ENCODE results near the gene MMS22L.
A peak's percentile ranks its signal among the peaks of the same experiment; 100 is the strongest.

MMS22L gene

DNA sequence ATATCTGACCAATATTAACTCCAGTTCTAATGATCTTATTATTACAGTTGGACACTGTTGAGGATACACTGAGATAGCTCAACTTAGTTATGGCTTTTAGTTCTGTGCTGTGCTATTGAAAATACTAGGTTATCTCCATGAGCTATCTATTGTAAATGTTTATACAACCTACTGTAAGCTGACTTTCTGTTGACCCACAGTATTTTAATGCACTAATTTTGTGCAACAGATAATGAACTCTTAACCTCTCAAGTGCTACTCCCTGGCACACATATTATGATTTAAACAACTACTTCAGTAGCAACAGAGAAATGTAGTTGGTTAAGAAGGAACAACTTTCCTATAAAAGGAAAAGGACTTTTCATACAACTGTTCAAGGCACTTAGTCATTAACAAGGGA lies 5.2 kb upstream of the MMS22L start:
- Histone ChIP-seq H3K9me2 (replicated peaks; ENCODE audit: insufficient read depth, low read length) (no peaks in the 10 kb centered on the region), H3K27me3 (ENCODE audit: low read length) (no peaks in the 10 kb centered on the region), H3K4me3 (ENCODE audit: insufficient read depth, low read length, poor library complexity, severe bottlenecking) (no peak overlapping the region), H2AFZ (ENCODE audit: low read depth, low read length, severe bottlenecking) (no peak overlapping the region), H3K79me2 (ENCODE audit: insufficient read depth, low read length) (no peaks in the 10 kb centered on the region), H4K20me1 (ENCODE audit: low read depth, low read length) (no peaks in the 10 kb centered on the region), H3K27ac (ENCODE audit: low read depth, low read length) (no peak overlapping the region), H3K9me3 (ENCODE audit: insufficient read depth, low read length) (peaks cover 6% of the 10 kb centered on the region; the same call in 1 of the 2 replicates), H3K36me3 (ENCODE audit: low read length) (no peaks in the 10 kb centered on the region), H3K9ac (ENCODE audit: low read length) (no peak overlapping the region), H3K4me2 (ENCODE audit: low read depth, low read length, poor library complexity, severe bottlenecking) (no peak overlapping the region), H3F3A (ENCODE audit: insufficient read depth) (no peaks in the 10 kb centered on the region)
- TF ChIP-seq EZH2phosphoT487 (conservative IDR thresholded peaks at IDR 0.05; ENCODE audit: low read length): no peak
- TF ChIP-seq, protein P1, sequence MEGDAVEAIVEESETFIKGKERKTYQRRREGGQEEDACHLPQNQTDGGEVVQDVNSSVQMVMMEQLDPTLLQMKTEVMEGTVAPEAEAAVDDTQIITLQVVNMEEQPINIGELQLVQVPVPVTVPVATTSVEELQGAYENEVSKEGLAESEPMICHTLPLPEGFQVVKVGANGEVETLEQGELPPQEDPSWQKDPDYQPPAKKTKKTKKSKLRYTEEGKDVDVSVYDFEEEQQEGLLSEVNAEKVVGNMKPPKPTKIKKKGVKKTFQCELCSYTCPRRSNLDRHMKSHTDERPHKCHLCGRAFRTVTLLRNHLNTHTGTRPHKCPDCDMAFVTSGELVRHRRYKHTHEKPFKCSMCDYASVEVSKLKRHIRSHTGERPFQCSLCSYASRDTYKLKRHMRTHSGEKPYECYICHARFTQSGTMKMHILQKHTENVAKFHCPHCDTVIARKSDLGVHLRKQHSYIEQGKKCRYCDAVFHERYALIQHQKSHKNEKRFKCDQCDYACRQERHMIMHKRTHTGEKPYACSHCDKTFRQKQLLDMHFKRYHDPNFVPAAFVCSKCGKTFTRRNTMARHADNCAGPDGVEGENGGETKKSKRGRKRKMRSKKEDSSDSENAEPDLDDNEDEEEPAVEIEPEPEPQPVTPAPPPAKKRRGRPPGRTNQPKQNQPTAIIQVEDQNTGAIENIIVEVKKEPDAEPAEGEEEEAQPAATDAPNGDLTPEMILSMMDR (IDR thresholded peaks at IDR 0.05; ENCODE audit: insufficient read depth, low read length, poor library complexity, severe bottlenecking): no peak

- TF ChIP-seq, protein P1 (IDR thresholded peaks at IDR 0.05; ENCODE audit: insufficient read depth, low read length, poor library complexity, severe bottlenecking): no peak
- no peak for TF ChIP-seq EZH2phosphoT487 (conservative IDR thresholded peaks at IDR 0.05; ENCODE audit: low read length)
- peaks cover 3% of the 10 kb centered on the region; the same call in 1 of the 2 replicates for H4K20me1 ChIP-seq (ENCODE audit: low read depth, low read length)
- no peaks in the 10 kb centered on the region for H3K9me3 ChIP-seq (ENCODE audit: insufficient read depth, low read length)
- peak overlapping the region; percentile 95 for H3K4me3 ChIP-seq (ENCODE audit: insufficient read depth, low read length, poor library complexity, severe bottlenecking)
- peak overlapping the region; percentile 65 for H3K27ac ChIP-seq (ENCODE audit: low read depth, low read length)
- H3K9me2 ChIP-seq (replicated peaks; ENCODE audit: insufficient read depth, low read length): no peaks in the 10 kb centered on the region
- peaks cover 42% of the 10 kb centered on the region for H3K79me2 ChIP-seq (ENCODE audit: insufficient read depth, low read length)
- peak overlapping the region; percentile 84 for H3K9ac ChIP-seq (ENCODE audit: low read length)
- peak overlapping the region; percentile 96 for H3K4me2 ChIP-seq (ENCODE audit: low read depth, low read length, poor library complexity, severe bottlenecking)
- H3K36me3 ChIP-seq (ENCODE audit: low read length): peaks cover 30% of the 10 kb centered on the region; the same call in 1 of the 2 replicates
- H2AFZ ChIP-seq (ENCODE audit: low read depth, low read length, severe bottlenecking): peak overlapping the region; percentile 96
- H3K27me3 ChIP-seq (ENCODE audit: low read length): no peaks in the 10 kb centered on the region
- no peaks in the 10 kb centered on the region for H3F3A ChIP-seq (ENCODE audit: insufficient read depth)
Observed at GRCh38 chr6:97282238-97282725, 734 bp downstream of the MMS22L start.

DNA sequence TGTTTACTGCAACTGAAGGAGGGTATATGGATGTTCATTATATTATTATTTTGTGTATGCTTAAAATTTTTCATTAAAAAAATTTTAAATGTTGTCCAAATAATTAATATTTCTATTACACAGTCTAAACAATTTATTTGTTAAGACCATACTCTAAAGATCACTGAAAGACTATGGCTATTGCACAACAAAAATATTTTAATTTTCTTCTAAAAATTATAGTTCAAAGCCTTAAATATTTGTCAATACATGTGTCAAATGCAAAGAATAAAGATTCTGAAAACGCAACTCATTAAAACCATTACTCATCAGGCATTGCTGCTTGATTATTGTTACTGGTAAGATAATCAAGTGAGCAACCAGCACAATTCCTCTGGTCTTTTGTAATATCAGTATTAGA lies 2.2 kb downstream of the MMS22L start:
- Histone ChIP-seq H3K9me3 (ENCODE audit: insufficient read depth, low read length) (no peaks in the 10 kb centered on the region), H3K27me3 (ENCODE audit: low read length) (no peaks in the 10 kb centered on the region), H3K4me2 (ENCODE audit: low read depth, low read length, poor library complexity, severe bottlenecking) (peak overlapping the region; percentile 96), H2AFZ (ENCODE audit: low read depth, low read length, severe bottlenecking) (no peak overlapping the region), H3K79me2 (ENCODE audit: insufficient read depth, low read length) (peaks cover 49% of the 10 kb centered on the region), H4K20me1 (ENCODE audit: low read depth, low read length) (peaks cover 3% of the 10 kb centered on the region; the same call in 1 of the 2 replicates), H3K4me3 (ENCODE audit: insufficient read depth, low read length, poor library complexity, severe bottlenecking) (no peak overlapping the region), H3F3A (ENCODE audit: insufficient read depth) (no peaks in the 10 kb centered on the region), H3K36me3 (ENCODE audit: low read length) (peaks cover 38% of the 10 kb centered on the region; the same call in 1 of the 2 replicates), H3K27ac (ENCODE audit: low read depth, low read length) (no peak overlapping the region), H3K9me2 (replicated peaks; ENCODE audit: insufficient read depth, low read length) (no peaks in the 10 kb centered on the region), H3K9ac (ENCODE audit: low read length) (peak overlapping the region; percentile 84; the same call in 1 of the 2 replicates)
- TF ChIP-seq EZH2phosphoT487 (conservative IDR thresholded peaks at IDR 0.05; ENCODE audit: low read length): no peak
- TF ChIP-seq, protein P1 (IDR thresholded peaks at IDR 0.05; ENCODE audit: insufficient read depth, low read length, poor library complexity, severe bottlenecking): no peak

All from SU-DHL-6 (cell line).